DOHH2 (cell line): ENCODE results near the gene SKOR1.

Experiments used
- H3F3A ChIP-seq: fragments of 200-600 bp; sonication (generic), shearing (Covaris generic); 2 replicates; pipeline ENCODE4 v1.6.0; 2016; ENCODE audit warnings: antibody characterized with exemption, mild to moderate bottlenecking; ENCODE audit not compliant: control insufficient read depth, insufficient read depth
- H3K27ac ChIP-seq: fragments of 200-600 bp; sonication (generic); 2 replicates; pipeline ENCODE4 v1.5.1; 2014; ENCODE audit warnings: low read depth, mild to moderate bottlenecking, low read length, moderate library complexity
- H3K27me3 ChIP-seq: fragments of 200-600 bp; sonication (generic); 2 replicates; pipeline ENCODE4 v1.6.1; 2014; ENCODE audit warnings: mild to moderate bottlenecking, low read length, mixed read lengths; ENCODE audit not compliant: control insufficient read depth
- H3K36me3 ChIP-seq: fragments of 200-600 bp; sonication (generic); 2 replicates; pipeline ENCODE4 v1.6.1; 2014; ENCODE audit warnings: mild to moderate bottlenecking, low read length, moderate library complexity, mixed read lengths; ENCODE audit not compliant: control insufficient read depth
- H3K4me1 ChIP-seq: fragments of 200-600 bp; sonication (generic); 2 replicates; pipeline ENCODE4 v1.6.1; 2014; ENCODE audit warnings: mild to moderate bottlenecking, low read length, mixed read lengths; ENCODE audit not compliant: control insufficient read depth
- H3K4me2 ChIP-seq: fragments of 200-600 bp; sonication (generic); 2 replicates; pipeline ENCODE4 v1.6.0; 2014; ENCODE audit warnings: mild to moderate bottlenecking, low read length, moderate library complexity
- H3K4me3 ChIP-seq: fragments of 200-600 bp; sonication (generic); 2 replicates; pipeline ENCODE4 v1.5.1; 2014; ENCODE audit warnings: mild to moderate bottlenecking, low read length, mixed read lengths
- H3K79me2 ChIP-seq: fragments of 200-600 bp; sonication (generic); 2 replicates; pipeline ENCODE4 v1.6.1; 2014; ENCODE audit warnings: mild to moderate bottlenecking, low read length, mixed read lengths; ENCODE audit not compliant: control insufficient read depth
- H3K9me2 ChIP-seq: fragments of 200-600 bp; sonication (generic); replicated peaks from 2 replicates; pipeline ENCODE4 v1.6.1; 2014; ENCODE audit warnings: mild to moderate bottlenecking, low read length, mixed read lengths; ENCODE audit not compliant: control insufficient read depth
- H3K9me3 ChIP-seq: fragments of 200-600 bp; sonication (generic); 2 replicates; pipeline ENCODE4 v1.6.1; 2014; ENCODE audit warnings: antibody characterized with exemption, low read length, mixed read lengths; ENCODE audit not compliant: control insufficient read depth, insufficient read depth
- H4K20me1 ChIP-seq: fragments of 200-600 bp; sonication (generic); 2 replicates; pipeline ENCODE4 v1.6.0; 2014; ENCODE audit warnings: low read depth, mild to moderate bottlenecking, antibody characterized with exemption, low read length, moderate library complexity; ENCODE audit not compliant: control insufficient read depth, insufficient read depth
- CTCF ChIP-seq: fragments of 200-600 bp; sonication (generic); IDR thresholded peaks from one replicate; pipeline ENCODE4 v1.5.1; 2014; ENCODE audit warnings: antibody characterized with exemption, mild to moderate bottlenecking, low read depth, low read length; ENCODE audit not compliant: poor library complexity, severe bottlenecking
- EZH2phosphoT487 ChIP-seq: fragments of 200-600 bp; sonication (generic); IDR thresholded peaks from 2 replicates; pipeline ENCODE4 v1.6.1; 2017; ENCODE audit warnings: borderline replicate concordance, mild to moderate bottlenecking, antibody characterized with exemption, low read length, moderate library complexity, mixed read lengths

The SKOR1 gene

GRCh38 chr15:67784856-67785430 is 40.4 kb upstream of the SKOR1 start:
- Histone ChIP-seq H3K9me2 (no peaks in the 10 kb centered on the region), H3K4me3 (peak overlapping the region; percentile 79), H3K4me1 (peaks cover 85% of the 10 kb centered on the region), H3K4me2 (peak overlapping the region; percentile 98), H3F3A (peaks cover 30% of the 10 kb centered on the region), H3K27ac (peak overlapping the region; percentile 95), H4K20me1 (no peaks in the 10 kb centered on the region), H3K27me3 (no peaks in the 10 kb centered on the region), H3K79me2 (peaks cover 3% of the 10 kb centered on the region; the same call in 1 of the 2 replicates), H3K36me3 (peaks cover 5% of the 10 kb centered on the region; the same call in 1 of the 2 replicates), H3K9me3 (no peaks in the 10 kb centered on the region)
- TF ChIP-seq EZH2phosphoT487 (no peak), CTCF (no peak)

- peak overlapping the region; percentile 79 for H3K4me3 ChIP-seq
- H3K4me1 ChIP-seq = peaks cover 80% of the 10 kb centered on the region
- H3K27ac ChIP-seq = peak overlapping the region; percentile 95
- no peaks in the 10 kb centered on the region for H3K9me2 ChIP-seq
- peaks cover 5% of the 10 kb centered on the region; the same call in 1 of the 2 replicates for H3K36me3 ChIP-seq
- H4K20me1 ChIP-seq = no peaks in the 10 kb centered on the region
- no peaks in the 10 kb centered on the region for H3K27me3 ChIP-seq
- H3K79me2 ChIP-seq = peaks cover 3% of the 10 kb centered on the region; the same call in 1 of the 2 replicates
- H3K9me3 ChIP-seq = no peaks in the 10 kb centered on the region
- H3F3A ChIP-seq = peaks cover 30% of the 10 kb centered on the region
- H3K4me2 ChIP-seq = peak overlapping the region; percentile 98
- TF ChIP-seq EZH2phosphoT487 = no peak
- TF ChIP-seq CTCF = no peak
Observed at GRCh38 chr15:67785431-67785830, 39.9 kb upstream of the SKOR1 start.

- Histone ChIP-seq H3K9me2 (no peaks in the 10 kb centered on the region), H3K9me3 (no peaks in the 10 kb centered on the region), H3F3A (peaks cover 30% of the 10 kb centered on the region), H3K79me2 (peaks cover 3% of the 10 kb centered on the region; the same call in 1 of the 2 replicates), H3K27me3 (no peaks in the 10 kb centered on the region), H3K36me3 (peaks cover 5% of the 10 kb centered on the region; the same call in 1 of the 2 replicates), H3K4me3 (no peak overlapping the region), H3K4me2 (peak overlapping the region; percentile 98; the same call in 1 of the 2 replicates), H3K27ac (peak overlapping the region; percentile 95), H4K20me1 (no peaks in the 10 kb centered on the region), H3K4me1 (peaks cover 72% of the 10 kb centered on the region)
- TF ChIP-seq EZH2phosphoT487 = no peak
- TF ChIP-seq CTCF = no peak
Observed at GRCh38 chr15:67786646-67787045, 38.7 kb upstream of the SKOR1 start.
